Mammary epithelial cell (primary cell): ENCODE measurements around the gene PLEKHA7.

ENCODE experiments used
- CTCF ChIP-seq, 2 donors: IDR thresholded peaks in 1 of 2; conservative IDR thresholded peaks in 1 of 2; 2 replicates each; pipeline ENCODE4 v1.5.1; 2011 to 2012; ENCODE audit warnings: inconsistent platforms in 2 of 2, low read length in 2 of 2, mild to moderate bottlenecking in 2 of 2, control low read depth in 1 of 2, low read depth in 1 of 2; ENCODE audit not compliant: insufficient read depth in 1 of 2; ENCODE audit errors: extremely low read depth in 1 of 2
- EZH2 ChIP-seq: IDR thresholded peaks from 2 replicates; pipeline ENCODE4 v1.6.1; 2012; ENCODE audit warnings: low read length, inconsistent platforms, borderline replicate concordance

GRCh38 chr11:16776711-16777612 lies 237.3 kb downstream of the PLEKHA7 start:
- TF ChIP-seq CTCF (conservative IDR thresholded peaks at IDR 0.05 in 1 of 2, IDR thresholded peaks at IDR 0.05 in 1 of 2; ENCODE audit: extremely low read depth in 1 of 2, insufficient read depth in 1 of 2, low read depth in 1 of 2, low read length in 2 of 2) (no peak), EZH2 (no peak)
